Measurements from ENCODE around the gene DNAJB11. TPM values are rescaled to one million over a fixed set of nuclear protein-coding genes. Genes with fewer than 3 reads are reported as not detected.

The DNAJB11 gene
- polyA plus RNA-seq, 1 experiment: 56.2 TPM

GRCh38 chr3:186587183-186587582 is 16.7 kb downstream of the DNAJB11 start:
- H3K27ac ChIP-seq (ENCODE audit: low read depth, low read length): no peak overlapping the region
- H3K27me3 ChIP-seq (ENCODE audit: control insufficient read depth, insufficient read depth, low read length): no peaks in the 10 kb centered on the region
- no peak for DNase-seq (ENCODE audit: low read depth, low spot score)
- H3K9me3 ChIP-seq (ENCODE audit: control insufficient read depth, insufficient read depth, low read length): no peaks in the 10 kb centered on the region
- TF ChIP-seq CTCF (IDR thresholded peaks at IDR 0.05; ENCODE audit: low read depth, low read length): no peak
- H3K4me3 ChIP-seq (ENCODE audit: low read depth, low read length): no peak overlapping the region
- ChIA-PET CTCF (interaction anchor here (0.8 to 9.1 kb wide), 3 partner anchors 28 to 578 kb away, joined by 4 to 60 read pairs (median 7); partner anchors contain the start of genes AHSG and RPL39L), POLR2A (interaction anchor here (0.6 to 0.7 kb wide), 2 partner anchors 30 to 456 kb away, joined by 3 to 4 read pairs; no protein-coding TSS in a partner anchor)

GRCh38 chr3:186588632-186589031 is 18.1 kb downstream of the DNAJB11 start:
- ChIA-PET POLR2A (no interaction called here), CTCF (interaction anchor here (0.9 to 10.4 kb wide), 3 partner anchors 16 to 233 kb away, joined by 4 to 113 read pairs (median 4); no protein-coding TSS in a partner anchor)
- no peak for TF ChIP-seq CTCF (IDR thresholded peaks at IDR 0.05; ENCODE audit: low read depth, low read length)
- Histone ChIP-seq H3K9me3 (ENCODE audit: control insufficient read depth, insufficient read depth, low read length) (no peaks in the 10 kb centered on the region), H3K27ac (ENCODE audit: low read depth, low read length) (no peak overlapping the region), H3K27me3 (ENCODE audit: control insufficient read depth, insufficient read depth, low read length) (no peaks in the 10 kb centered on the region), H3K4me3 (ENCODE audit: low read depth, low read length) (no peak overlapping the region)
- no peak for DNase-seq (ENCODE audit: low read depth, low spot score)

- H3K27ac ChIP-seq (ENCODE audit: low read depth, low read length): no peak overlapping the region
- DNase-seq (ENCODE audit: low read depth, low spot score): no peak
- no peak overlapping the region for H3K4me3 ChIP-seq (ENCODE audit: low read depth, low read length)
- H3K27me3 ChIP-seq (ENCODE audit: control insufficient read depth, insufficient read depth, low read length): no peaks in the 10 kb centered on the region
- CTCF ChIA-PET: interaction anchor here (0.6 to 10.4 kb wide), 9 partner anchors 11 to 360 kb away, joined by 3 to 113 read pairs (median 4); partner anchors contain the start of gene EIF4A2
- H3K9me3 ChIP-seq (ENCODE audit: control insufficient read depth, insufficient read depth, low read length): no peaks in the 10 kb centered on the region
- POLR2A ChIA-PET: no interaction called here
- TF ChIP-seq CTCF (IDR thresholded peaks at IDR 0.05; ENCODE audit: low read depth, low read length): peak; percentile 28
Observed at GRCh38 chr3:186589121-186589520, 18.6 kb downstream of the DNAJB11 start.

- no peak for TF ChIP-seq CTCF (IDR thresholded peaks at IDR 0.05; ENCODE audit: low read depth, low read length)
- Histone ChIP-seq H3K27ac (ENCODE audit: low read depth, low read length) (no peak overlapping the region), H3K4me3 (ENCODE audit: low read depth, low read length) (no peak overlapping the region), H3K9me3 (ENCODE audit: control insufficient read depth, insufficient read depth, low read length) (no peaks in the 10 kb centered on the region), H3K27me3 (ENCODE audit: control insufficient read depth, insufficient read depth, low read length) (no peaks in the 10 kb centered on the region)
- ChIA-PET CTCF (interaction anchor here (0.6 to 10.4 kb wide), 9 partner anchors 10 to 360 kb away, joined by 3 to 113 read pairs (median 4); partner anchors contain the start of gene EIF4A2), POLR2A (interaction anchor here (1.5 kb wide), 1 partner anchor 194 kb away, joined by 5 read pairs; the partner anchor contains the start of gene EIF4A2)
- DNase-seq (ENCODE audit: low read depth, low spot score): no peak
Observed at GRCh38 chr3:186589856-186590579, 19.5 kb downstream of the DNAJB11 start.

Data from AG04450 (cell line).